ENCODE data around the gene TUBGCP6.

DNA sequence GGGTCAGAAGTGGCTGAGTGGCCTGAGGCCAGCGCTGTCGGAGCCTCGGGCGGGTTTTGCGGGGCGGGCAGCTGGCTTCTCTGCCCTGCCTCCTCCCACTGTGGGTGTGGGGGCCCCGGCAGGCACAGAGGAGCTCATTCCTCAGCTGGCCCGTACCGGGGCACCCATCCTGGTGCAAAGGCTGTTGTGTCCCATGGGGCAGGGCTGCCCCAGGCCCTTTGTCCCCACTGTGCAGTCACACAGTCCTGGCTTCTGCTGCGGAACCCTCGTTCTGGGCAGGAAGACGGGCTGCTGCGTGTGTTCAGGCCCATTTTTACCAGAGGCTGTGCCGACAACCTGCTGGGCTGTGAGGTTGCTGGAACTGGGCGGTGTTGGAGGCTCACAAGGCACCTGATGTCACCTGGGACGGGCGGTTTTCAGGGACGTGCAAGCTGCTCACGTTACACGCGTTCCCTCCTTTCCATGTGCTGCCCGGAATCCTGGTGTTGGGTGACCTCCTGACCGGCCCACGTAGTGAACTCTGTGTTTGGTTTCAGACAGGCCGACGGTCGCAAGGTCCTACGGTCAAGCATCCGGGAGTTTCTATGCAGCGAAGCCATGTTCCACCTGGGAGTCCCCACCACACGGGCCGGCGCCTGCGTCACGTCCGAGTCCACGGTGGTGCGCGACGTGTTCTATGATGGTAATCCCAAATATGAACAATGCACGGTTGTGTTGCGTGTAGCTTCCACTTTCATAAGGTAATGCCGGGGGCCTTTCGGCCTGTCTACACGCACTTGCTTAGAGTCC, 38.8 kb downstream of the TUBGCP6 start:
- TF ChIP-seq POLR2A (IDR thresholded peaks at IDR 0.05; ENCODE audit: low read depth, low read length), result no peak
- no peak for TF ChIP-seq SPI1 (IDR thresholded peaks at IDR 0.05; ENCODE audit: low read depth, low read length)
- TF ChIP-seq TAF1 (IDR thresholded peaks at IDR 0.05; ENCODE audit: low read depth, low read length), result no peak
- no peak for TF ChIP-seq POLR2AphosphoS5 (IDR thresholded peaks at IDR 0.05; ENCODE audit: low read depth, low read length)
- TF ChIP-seq PAX5 (IDR thresholded peaks at IDR 0.05; ENCODE audit: insufficient read depth, low read length, severe bottlenecking), result no peak
- TF ChIP-seq POU2F2 (IDR thresholded peaks at IDR 0.05; ENCODE audit: low read depth, low read length), result no peak
